Raji (cell line): Measurements from ENCODE around the gene MYO1G.

ENCODE experiments used
- POLR2A ChIP-seq: IDR thresholded peaks from 2 replicates; pipeline ENCODE4 v1.6.1; 2011; ENCODE audit warnings: low read depth, low read length, control low read depth; ENCODE audit not compliant: insufficient read depth

Gene MYO1G

GRCh38 chr7:45001138-45001694, 22.4 kb upstream of the MYO1G start:
- peak; percentile 63 for TF ChIP-seq POLR2A

GRCh38 chr7:45000093-45001032, 21.5 kb upstream of the MYO1G start, which contains the start of gene CCM2:
Gene CCM2, plus strand, starts transcription at chr7:45000201. Its CDS starts 133 bp downstream, at chr7:45000334.
- peak; percentile 23; the same call in 1 of the 2 replicates for TF ChIP-seq POLR2A

- TF ChIP-seq POLR2A: peak; percentile 52
Measured at GRCh38 chr7:44999245-45000092, 20.7 kb upstream of the MYO1G start.

- 0 out of 2 replicates have a peak, but pooled peaks have one; percentile 6 for TF ChIP-seq POLR2A
Measured at GRCh38 chr7:44998153-44998871, 19.5 kb upstream of the MYO1G start.

- TF ChIP-seq POLR2A: peak; percentile 46; the same call in 1 of the 2 replicates
Measured at GRCh38 chr7:44995555-44996493, 17.0 kb upstream of the MYO1G start.

GRCh38 chr7:44994877-44995554, 16.2 kb upstream of the MYO1G start:
- TF ChIP-seq POLR2A: no peak

- no peak for TF ChIP-seq POLR2A
Measured at GRCh38 chr7:44990109-44991023, 11.6 kb upstream of the MYO1G start.

- no peak for TF ChIP-seq POLR2A
Measured at GRCh38 chr7:44989132-44989531, 10.3 kb upstream of the MYO1G start.

- no peak for TF ChIP-seq POLR2A
Measured at GRCh38 chr7:44988701-44989100, 9.9 kb upstream of the MYO1G start.

- 0 out of 2 replicates have a peak, but pooled peaks have one; percentile 6 for TF ChIP-seq POLR2A
Measured at GRCh38 chr7:44987996-44988395, 9.2 kb upstream of the MYO1G start.

GRCh38 chr7:44987457-44987856, 8.6 kb upstream of the MYO1G start:
- 0 out of 2 replicates have a peak, but pooled peaks have one; percentile 15 for TF ChIP-seq POLR2A
